ENCODE data around the gene SDK2. TPM values are rescaled to one million over a fixed set of nuclear protein-coding genes. Genes with fewer than 3 reads are reported as not detected.

Gene SDK2
- total and polyA plus RNA-seq, 2 experiments from 2014 or later = 0.74 to 5.1 TPM

GRCh38 chr17:73591296-73592078 lies 52.8 kb downstream of the SDK2 start:
- H3K4me2 ChIP-seq = no peak overlapping the region
- no peak for TF ChIP-seq REST (IDR thresholded peaks at IDR 0.05; ENCODE audit: unreplicated experiment)
- TF ChIP-seq ZNF114 (CRISPR knock-in tag; IDR thresholded peaks at IDR 0.05) = no peak
- TF ChIP-seq CTCF (conservative IDR thresholded peaks at IDR 0.05; ENCODE audit: low read depth in 2 of 2) = no peak
- no peak for TF ChIP-seq ETS1 (IDR thresholded peaks at IDR 0.05)
- no peak for TF ChIP-seq ZNF462 (CRISPR knock-in tag; IDR thresholded peaks at IDR 0.05)
- no peak for TF ChIP-seq ZNF331 (CRISPR knock-in tag; IDR thresholded peaks at IDR 0.05; ENCODE audit: low read depth)
- TF ChIP-seq NANOG (IDR thresholded peaks at IDR 0.05; ENCODE audit: borderline replicate concordance) = no peak
- no peak for TF ChIP-seq POLR2AphosphoS5 (IDR thresholded peaks at IDR 0.05; ENCODE audit: low read depth)
- TF ChIP-seq JUNB (IDR thresholded peaks at IDR 0.05; ENCODE audit: unreplicated experiment) = no peak
- no peak for TF ChIP-seq STAT1 (IDR thresholded peaks at IDR 0.05; ENCODE audit: unreplicated experiment)
- TF ChIP-seq CREB1 (CRISPR knock-in tag; IDR thresholded peaks at IDR 0.05; ENCODE audit: low read depth) = no peak
- Mint-ChIP-seq H3K9me3 (no peaks in the 10 kb centered on the region), H3K4me3 (no peak overlapping the region), H3K36me3 (ENCODE audit: low read depth) (no peaks in the 10 kb centered on the region), H3K27me3 (ENCODE audit: insufficient read depth, low read depth, poor library complexity) (peaks cover 3% of the 10 kb centered on the region), H3K27ac (no peak overlapping the region), H3K4me1 (peaks cover 34% of the 10 kb centered on the region)
- H3K4me3 ChIP-seq = no peak overlapping the region
- DNase-seq (ENCODE audit: low spot score) (no peak), ATAC-seq (no peak)
- H3K9me2 ChIP-seq (ENCODE audit: insufficient read depth) = no peaks in the 10 kb centered on the region
- no peaks in the 10 kb centered on the region for H4K20me1 ChIP-seq (replicated peaks; ENCODE audit: insufficient read depth)
- no peaks in the 10 kb centered on the region for H3K27me3 ChIP-seq (ENCODE audit: insufficient read depth)
- H3K36me3 ChIP-seq (ENCODE audit: insufficient read depth) = no peaks in the 10 kb centered on the region
- H3K4me1 ChIP-seq (ENCODE audit: insufficient read depth) = peaks cover 13% of the 10 kb centered on the region; the same call in 1 of the 2 replicates
- H3F3A ChIP-seq (replicated peaks; ENCODE audit: low read depth) = no peaks in the 10 kb centered on the region
- H3K79me2 ChIP-seq (replicated peaks; ENCODE audit: insufficient read depth) = no peaks in the 10 kb centered on the region
- no peak overlapping the region for H2AFZ ChIP-seq
- no peak overlapping the region for H3K27ac ChIP-seq (ENCODE audit: low read depth)
